Muscle of arm (tissue), 14 donors: ENCODE data around the gene SNRNP200. TPM values are rescaled to one million over a fixed set of nuclear protein-coding genes. Genes with fewer than 3 reads are reported as not detected.

ENCODE experiments used
- DNase-seq: peaks from one replicate; pipeline ENCODE4 v3.0.0-alpha.2; 2013
- long read RNA-seq, 11 donors: transcript quantifications; one replicate each; lab custom pipeline, GENCODE V29; 2026
- polyA plus RNA-seq, 12 donors: library from polyadenylated mRNA; unstranded; fragments of 120-200 nt; gene quantifications; one replicate each; pipeline ENCODE4 v1.2.1, GENCODE V29; 2013; ENCODE audit not compliant: insufficient read length in 12 of 12

SNRNP200 gene
- polyA plus RNA-seq, result 100 to 1,000 TPM in 3 of 12 donors, 10 to 100 TPM in 8, not detected in 1; 78.7 to 118 (median 91.1) TPM
- long read RNA-seq, donor 1, partial matches to known transcripts, result 99 of 99 reads
- long read RNA-seq, donor 1, other reads (novel, unspliced or antisense), result 0 of 99 reads
- long read RNA-seq, donor 2, full-length matches to known transcripts, result 6 of 34 reads
- long read RNA-seq, donor 2, partial matches to known transcripts, result 28 of 34 reads
- long read RNA-seq, donor 2, other reads (novel, unspliced or antisense), result 0 of 34 reads
- long read RNA-seq, donor 3, full-length matches to known transcripts, result 3 of 26 reads
- long read RNA-seq, donor 3, partial matches to known transcripts, result 23 of 26 reads
- long read RNA-seq, donor 3, other reads (novel, unspliced or antisense), result 0 of 26 reads
- long read RNA-seq, donor 4, full-length matches to known transcripts, result 1 of 26 reads
- long read RNA-seq, donor 4, partial matches to known transcripts, result 25 of 26 reads
- long read RNA-seq, donor 4, other reads (novel, unspliced or antisense), result 0 of 26 reads
- long read RNA-seq, donor 5, full-length matches to known transcripts, result 6 of 90 reads
- long read RNA-seq, donor 5, partial matches to known transcripts, result 84 of 90 reads
- long read RNA-seq, donor 5, other reads (novel, unspliced or antisense), result 0 of 90 reads
- long read RNA-seq, donor 6, partial matches to known transcripts, result 29 of 32 reads
- long read RNA-seq, donor 6, other reads (novel, unspliced or antisense), result 0 of 32 reads
- long read RNA-seq, donor 7, partial matches to known transcripts, result 26 of 26 reads
- long read RNA-seq, donor 7, other reads (novel, unspliced or antisense), result 0 of 26 reads
- long read RNA-seq, donor 8, full-length matches to known transcripts, result 4 of 96 reads
- long read RNA-seq, donor 8, partial matches to known transcripts, result 92 of 96 reads
- long read RNA-seq, donor 8, other reads (novel, unspliced or antisense), result 0 of 96 reads
- long read RNA-seq, donor 9, full-length matches to known transcripts, result 2 of 29 reads
- long read RNA-seq, donor 9, partial matches to known transcripts, result 27 of 29 reads
- long read RNA-seq, donor 9, other reads (novel, unspliced or antisense), result 0 of 29 reads
- long read RNA-seq, donor 10, full-length matches to known transcripts, result 1 of 61 reads
- long read RNA-seq, donor 10, partial matches to known transcripts, result 60 of 61 reads
- long read RNA-seq, donor 10, other reads (novel, unspliced or antisense), result 0 of 61 reads
- long read RNA-seq, donor 11, full-length matches to known transcripts, result 3 of 53 reads
- long read RNA-seq, donor 11, partial matches to known transcripts, result 50 of 53 reads
- long read RNA-seq, donor 11, other reads (novel, unspliced or antisense), result 0 of 53 reads

- peak; percentile 88 for DNase-seq
These were observed at the start of gene SNRNP200 for GRCh38 chr2:96305091-96305978. Gene SNRNP200 (minus strand): TSS chr2:96305546. CDS start chr2:96305437, 109 bp downstream.

DNA sequence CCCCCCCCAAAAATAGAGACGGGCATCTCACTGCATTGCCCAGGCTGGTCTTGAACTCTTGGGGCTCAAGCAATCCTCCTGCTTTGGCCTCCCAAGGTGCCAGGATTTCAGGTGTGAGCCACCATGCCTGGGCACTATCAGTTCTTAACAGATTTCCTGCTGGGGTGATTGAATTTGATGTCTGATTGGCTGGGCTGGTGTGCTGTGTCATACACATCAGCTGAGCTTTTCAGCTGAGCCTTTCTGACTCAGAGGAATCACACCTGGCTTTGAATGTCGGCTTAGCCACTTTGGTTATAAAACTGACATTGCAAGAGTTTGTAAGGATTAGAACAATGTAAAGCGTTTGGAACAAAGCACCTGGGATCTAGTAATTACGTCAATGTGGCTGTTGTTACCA lies 49.1 kb upstream of the SNRNP200 start:
- no peak for DNase-seq

GRCh38 chr2:96353606-96354101 lies 48.3 kb upstream of the SNRNP200 start:
- DNase-seq, result no peak

DNA sequence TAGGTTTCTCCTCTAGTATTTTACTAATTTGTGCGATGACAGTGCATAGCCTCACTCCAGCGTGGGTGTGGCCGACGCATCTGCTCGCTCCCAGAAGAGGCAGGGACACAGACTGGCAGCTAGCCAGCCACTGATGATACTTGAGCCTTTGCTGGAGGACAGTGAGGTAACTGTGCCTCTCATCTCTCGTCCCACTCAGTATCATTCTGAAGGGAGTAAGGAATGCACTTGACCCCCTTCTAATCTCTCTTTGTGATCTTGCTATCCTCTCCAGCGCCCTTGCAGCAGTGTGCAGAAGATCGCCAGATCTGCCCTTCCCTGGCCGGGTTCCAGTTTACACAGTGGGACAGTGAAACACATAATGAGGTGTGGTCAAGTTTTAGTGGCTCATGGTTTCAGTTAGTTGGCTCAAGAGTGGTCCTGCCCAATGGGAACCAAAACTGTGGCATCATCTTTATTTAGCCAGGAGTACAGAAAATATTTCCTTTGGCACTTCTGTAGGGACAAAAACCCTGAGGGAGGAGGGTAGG lies 47.8 kb upstream of the SNRNP200 start:
- DNase-seq, result peak; percentile 32

GRCh38 chr2:96347395-96347794 lies 42.0 kb upstream of the SNRNP200 start:
- no peak for DNase-seq

GRCh38 chr2:96345868-96346462 lies 40.6 kb upstream of the SNRNP200 start:
- DNase-seq, result no peak

DNA sequence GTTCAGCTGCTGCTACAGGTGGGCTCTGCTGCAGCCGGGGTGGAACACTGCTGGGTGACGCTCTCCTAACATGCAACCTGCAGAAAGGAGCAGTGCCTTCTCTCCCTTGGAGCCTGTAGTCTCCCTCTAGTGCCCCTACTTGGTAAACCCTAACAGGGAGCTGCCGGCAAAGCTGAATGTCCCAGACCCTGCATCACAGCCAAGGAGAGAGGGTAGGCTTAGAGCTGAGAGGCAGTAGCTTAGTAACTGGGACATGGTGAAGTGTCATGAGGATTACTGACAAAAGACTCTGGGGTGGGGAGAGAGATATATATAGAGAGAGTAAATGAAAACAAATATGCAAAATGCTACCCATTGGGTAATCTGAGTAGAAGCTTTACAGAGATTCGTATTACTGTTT lies 40.1 kb upstream of the SNRNP200 start:
- DNase-seq, result no peak

DNA sequence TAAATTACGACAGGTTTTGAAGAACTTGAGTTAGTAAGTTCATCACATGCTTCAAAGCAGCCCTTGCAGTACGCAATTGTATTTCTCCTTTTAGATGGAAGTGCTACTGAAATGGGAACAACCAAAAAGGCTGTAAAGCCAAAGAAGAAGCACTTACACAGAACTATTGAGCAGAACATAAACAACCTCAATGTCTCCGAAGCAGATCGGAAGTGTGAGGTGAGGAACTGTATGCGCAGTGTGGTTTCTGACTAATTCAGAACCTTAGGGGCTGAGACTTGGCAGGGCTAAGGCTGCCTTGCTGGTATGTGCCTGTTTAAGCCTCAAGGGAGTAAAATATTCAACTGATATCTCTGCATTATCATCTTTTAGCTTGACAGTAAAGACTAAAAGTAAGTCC lies 38.7 kb upstream of the SNRNP200 start:
- DNase-seq, result no peak

DNA sequence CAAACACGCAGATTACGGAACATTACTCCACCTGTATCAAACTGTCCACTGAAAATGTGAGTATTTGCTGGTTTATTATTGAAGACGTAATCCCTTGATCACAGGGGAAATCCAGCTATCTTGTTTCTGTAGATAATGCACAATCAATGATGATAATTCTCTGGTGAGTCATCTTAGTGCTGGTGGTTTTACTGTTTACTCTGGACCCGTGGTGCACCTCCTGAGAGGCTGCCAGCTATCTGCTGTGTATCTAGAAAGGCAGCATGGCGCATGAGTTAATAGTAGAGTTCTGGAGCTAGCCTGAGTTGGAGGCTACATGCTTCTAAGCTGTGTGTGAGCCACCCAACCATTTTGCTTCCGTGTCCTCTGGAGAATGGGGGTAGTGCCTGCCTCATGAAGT lies 36.7 kb upstream of the SNRNP200 start:
- DNase-seq, result no peak

DNA sequence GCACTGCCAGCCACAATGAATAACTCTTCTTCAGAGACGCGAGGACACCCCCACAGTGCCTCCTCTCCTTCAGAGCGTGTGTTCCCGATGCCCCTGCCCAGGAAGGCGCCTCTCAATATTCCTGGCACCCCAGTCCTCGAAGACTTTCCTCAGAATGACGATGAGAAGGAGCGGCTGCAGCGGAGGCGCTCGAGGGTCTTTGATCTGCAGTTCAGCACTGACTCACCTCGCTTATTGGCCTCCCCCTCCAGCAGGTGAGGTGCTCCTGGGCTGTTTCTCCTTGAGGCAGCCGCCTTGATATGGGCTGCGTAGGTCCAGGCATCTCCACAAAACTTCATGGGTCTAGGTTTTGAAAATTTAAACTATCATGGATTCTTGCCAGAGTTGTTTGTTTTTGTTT lies 36.3 kb upstream of the SNRNP200 start:
- DNase-seq, result no peak

DNA sequence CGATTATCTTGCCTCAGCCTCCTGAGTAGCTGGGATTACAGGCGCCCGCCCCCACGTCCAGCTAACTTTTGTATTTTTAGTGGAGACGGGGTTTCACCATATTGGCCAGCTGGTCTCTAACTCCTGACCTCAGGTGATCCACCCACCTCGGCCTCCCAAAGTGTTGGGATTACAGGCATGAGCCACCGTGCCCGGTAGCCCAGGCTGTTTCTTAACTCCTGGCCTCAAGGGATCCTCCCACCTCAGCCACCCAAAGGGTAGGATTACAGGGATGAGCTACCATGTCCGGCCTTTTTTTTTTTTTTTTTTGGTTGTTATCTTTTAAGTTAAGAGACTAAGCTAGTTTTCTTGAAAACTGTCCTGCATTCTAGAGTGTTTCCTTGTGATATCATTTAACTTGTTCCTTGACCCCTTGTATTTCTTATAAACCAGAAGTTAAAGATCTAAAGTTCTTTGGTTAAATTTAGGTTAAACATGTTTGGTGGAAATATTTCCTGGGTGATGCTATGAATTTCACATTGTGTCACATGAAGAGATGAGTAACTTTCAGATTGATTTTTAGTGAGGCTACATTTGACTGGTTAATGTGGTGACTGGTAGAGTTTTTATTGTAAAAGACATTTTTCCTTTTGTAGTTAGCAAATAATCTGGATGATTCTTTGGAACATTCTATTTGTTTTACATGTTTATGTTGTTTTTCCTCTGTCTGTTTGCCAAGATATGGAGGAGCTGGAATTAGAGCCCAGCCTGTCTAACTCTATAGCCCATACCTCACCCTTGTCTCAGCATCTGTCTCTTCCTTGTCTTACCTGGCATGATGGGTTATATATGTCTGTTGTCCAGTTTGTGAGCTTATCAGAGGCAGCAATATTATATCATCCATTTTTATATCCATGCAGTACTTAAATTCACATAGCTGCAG lies 35.4 kb upstream of the SNRNP200 start:
- DNase-seq, result no peak

GRCh38 chr2:96336873-96337272 lies 31.5 kb upstream of the SNRNP200 start:
- no peak for DNase-seq

DNA sequence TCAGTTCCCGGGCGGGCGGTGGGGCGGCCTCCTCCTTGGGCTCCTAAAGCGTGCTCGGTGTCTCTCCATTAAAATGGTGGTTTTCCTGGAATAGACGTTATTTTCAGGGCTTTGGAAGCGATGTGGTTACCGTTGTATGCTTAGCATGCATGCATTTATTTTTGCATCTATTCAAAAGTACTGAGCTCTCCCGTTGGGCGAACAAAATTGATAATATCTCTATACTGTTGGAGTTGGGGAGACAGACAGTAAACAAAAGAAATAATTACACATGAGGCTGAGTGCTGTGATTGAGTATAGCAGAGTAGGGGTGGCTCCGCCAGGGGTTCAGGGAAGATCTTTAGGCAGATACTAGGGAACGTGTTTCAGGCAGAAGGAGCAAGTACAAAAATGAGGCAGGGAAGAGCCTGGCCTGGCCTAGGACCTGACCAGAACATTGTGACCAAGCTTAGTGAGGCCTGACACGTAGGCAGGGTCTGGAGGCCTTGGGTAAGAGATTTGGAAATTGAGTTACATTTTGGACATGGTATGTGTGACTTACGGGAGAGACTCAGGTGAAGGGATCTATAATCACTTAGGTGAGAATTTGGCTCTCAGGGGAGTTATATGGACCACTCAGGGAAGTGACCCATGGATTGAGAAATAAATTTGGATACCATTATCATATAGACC lies 30.9 kb upstream of the SNRNP200 start:
- no peak for DNase-seq

DNA sequence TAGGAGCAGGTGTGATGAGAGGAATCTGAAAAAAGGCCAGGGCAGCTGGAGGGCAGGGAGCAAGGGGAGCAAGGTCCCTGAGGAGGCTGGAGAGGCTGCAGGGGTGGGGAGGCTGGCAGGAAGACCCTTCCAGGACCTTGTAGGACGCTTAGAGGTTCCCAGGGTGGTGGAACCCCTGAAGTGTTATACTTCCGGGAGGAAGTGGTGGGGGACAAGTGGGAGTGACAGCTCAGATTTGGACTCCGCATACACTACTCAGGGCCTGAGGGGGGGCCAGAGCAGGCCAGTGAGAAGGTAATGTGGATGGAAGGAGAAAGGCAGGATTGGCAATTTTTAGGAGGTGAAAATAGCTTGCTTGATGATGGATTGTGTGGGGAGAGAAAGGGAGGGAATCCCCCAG lies 28.4 kb upstream of the SNRNP200 start:
- no peak for DNase-seq

DNA sequence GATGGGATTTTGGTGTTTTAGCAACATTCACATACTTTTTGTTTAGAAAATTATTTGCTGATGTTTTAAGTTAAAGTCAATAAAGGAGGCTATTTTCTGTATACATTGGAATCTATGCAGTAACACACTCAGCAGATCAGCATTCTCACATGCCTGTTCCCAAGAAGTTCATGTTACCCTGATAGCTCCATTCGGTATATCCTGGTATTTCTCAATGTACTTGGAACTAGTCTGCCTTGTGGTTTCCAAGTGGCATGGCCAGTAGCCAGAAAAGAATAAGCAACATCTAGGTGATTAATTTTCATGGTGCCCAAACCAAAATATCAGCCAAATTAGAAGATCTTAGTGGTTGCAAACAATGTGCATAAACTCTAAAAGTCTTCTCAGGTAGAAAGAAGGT lies 25.1 kb upstream of the SNRNP200 start:
- no peak for DNase-seq

GRCh38 chr2:96329874-96330273 lies 24.5 kb upstream of the SNRNP200 start:
- DNase-seq, result no peak

DNA sequence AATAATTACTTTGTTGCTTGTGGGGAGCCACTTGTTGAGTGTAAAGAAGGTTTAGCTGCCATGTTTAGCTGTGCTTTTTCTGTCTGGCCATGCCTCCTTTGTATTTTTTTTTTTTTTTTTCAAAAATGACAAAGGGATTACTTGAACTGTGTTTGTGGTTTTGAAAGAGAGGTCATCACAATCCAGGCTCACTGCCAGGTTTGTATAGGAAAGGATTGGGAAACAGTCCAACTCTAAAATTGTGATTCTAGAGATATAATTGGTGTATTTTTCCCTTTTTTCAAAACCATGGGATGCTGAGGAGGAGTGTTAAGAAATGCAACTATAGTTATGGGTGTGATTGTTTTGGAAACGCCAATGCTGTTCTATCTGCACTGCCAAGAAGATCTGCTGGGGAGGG lies 24.1 kb upstream of the SNRNP200 start:
- no peak for DNase-seq
